AG10803 (cell line): ENCODE data around the gene XRRA1.

Experiments
- DNase-seq: peaks from one replicate; pipeline ENCODE4 v3.0.0; 2010; ENCODE audit warnings: low read depth
- H3K4me3 ChIP-seq: 2 replicates; pipeline ENCODE4 v1.5.1; 2011; ENCODE audit warnings: mild to moderate bottlenecking, low read length, control low read depth
- TF ChIP-seq, protein P1 (sequence below): conservative IDR thresholded peaks from 2 replicates; pipeline ENCODE4 v1.5.1; 2011; ENCODE audit warnings: mild to moderate bottlenecking, low read length, control low read depth, inconsistent platforms

Gene XRRA1

GRCh38 chr11:74847395-74847794 is 101.5 kb downstream of the XRRA1 start:
- TF ChIP-seq, protein P1, sequence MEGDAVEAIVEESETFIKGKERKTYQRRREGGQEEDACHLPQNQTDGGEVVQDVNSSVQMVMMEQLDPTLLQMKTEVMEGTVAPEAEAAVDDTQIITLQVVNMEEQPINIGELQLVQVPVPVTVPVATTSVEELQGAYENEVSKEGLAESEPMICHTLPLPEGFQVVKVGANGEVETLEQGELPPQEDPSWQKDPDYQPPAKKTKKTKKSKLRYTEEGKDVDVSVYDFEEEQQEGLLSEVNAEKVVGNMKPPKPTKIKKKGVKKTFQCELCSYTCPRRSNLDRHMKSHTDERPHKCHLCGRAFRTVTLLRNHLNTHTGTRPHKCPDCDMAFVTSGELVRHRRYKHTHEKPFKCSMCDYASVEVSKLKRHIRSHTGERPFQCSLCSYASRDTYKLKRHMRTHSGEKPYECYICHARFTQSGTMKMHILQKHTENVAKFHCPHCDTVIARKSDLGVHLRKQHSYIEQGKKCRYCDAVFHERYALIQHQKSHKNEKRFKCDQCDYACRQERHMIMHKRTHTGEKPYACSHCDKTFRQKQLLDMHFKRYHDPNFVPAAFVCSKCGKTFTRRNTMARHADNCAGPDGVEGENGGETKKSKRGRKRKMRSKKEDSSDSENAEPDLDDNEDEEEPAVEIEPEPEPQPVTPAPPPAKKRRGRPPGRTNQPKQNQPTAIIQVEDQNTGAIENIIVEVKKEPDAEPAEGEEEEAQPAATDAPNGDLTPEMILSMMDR: no peak
- no peak overlapping the region for H3K4me3 ChIP-seq
- no peak for DNase-seq

DNA sequence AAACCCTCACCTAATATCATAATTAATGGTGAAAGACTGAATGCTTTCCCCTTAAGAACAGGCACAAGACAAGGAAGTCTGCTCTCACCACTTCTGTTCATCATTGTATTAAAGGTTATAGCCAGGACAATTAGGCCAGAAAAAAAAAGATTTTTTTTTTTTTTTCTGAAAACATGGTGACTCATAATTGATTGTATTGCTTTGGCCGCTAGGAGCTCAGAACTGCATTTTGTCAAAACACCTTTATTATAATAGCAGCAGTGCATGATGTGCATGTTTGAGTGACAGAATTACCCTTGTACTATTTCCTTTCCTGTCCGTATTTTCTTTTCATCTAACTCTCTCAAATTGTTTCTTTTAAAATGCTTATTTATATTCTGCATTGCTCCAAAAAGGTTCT is 102.1 kb downstream of the XRRA1 start:
- TF ChIP-seq, protein P1: no peak; the same call in 1 of the 2 replicates
- H3K4me3 ChIP-seq: no peak overlapping the region

GRCh38 chr11:74845978-74846517 is 102.8 kb downstream of the XRRA1 start:
- H3K4me3 ChIP-seq: no peak overlapping the region
- no peak for DNase-seq
- TF ChIP-seq, protein P1: no peak

More for the DNA sequence above, 102.1 kb downstream of the XRRA1 start:
- DNase-seq: no peak

- DNase-seq: no peak
- TF ChIP-seq, protein P1: no peak
Observed at GRCh38 chr11:74844865-74845264, 104.0 kb downstream of the XRRA1 start.

DNA sequence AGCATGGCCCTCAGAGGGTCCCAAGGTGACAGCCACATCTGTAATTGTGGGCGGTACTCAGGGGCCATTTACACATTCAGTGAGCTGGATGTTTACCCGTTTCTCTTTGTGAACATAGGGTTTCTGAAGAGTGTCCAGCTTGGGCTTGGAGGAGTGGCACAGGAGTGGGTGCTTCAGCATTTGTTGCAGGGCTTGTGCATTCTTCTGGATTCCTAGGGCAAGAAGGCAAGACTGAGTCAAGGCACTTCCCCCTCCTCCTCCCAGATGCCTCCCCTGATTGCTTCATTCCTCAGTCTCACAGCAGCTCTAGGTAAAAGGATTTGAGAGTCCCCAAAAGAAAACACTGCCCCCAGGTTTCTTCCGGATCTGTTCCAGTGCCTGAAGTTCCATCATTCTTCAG is 104.8 kb downstream of the XRRA1 start:
- TF ChIP-seq, protein P1: no peak
- no peak for DNase-seq
- no peak overlapping the region for H3K4me3 ChIP-seq

More at GRCh38 chr11:74844865-74845264, 104.0 kb downstream of the XRRA1 start:
- no peak overlapping the region for H3K4me3 ChIP-seq

DNA sequence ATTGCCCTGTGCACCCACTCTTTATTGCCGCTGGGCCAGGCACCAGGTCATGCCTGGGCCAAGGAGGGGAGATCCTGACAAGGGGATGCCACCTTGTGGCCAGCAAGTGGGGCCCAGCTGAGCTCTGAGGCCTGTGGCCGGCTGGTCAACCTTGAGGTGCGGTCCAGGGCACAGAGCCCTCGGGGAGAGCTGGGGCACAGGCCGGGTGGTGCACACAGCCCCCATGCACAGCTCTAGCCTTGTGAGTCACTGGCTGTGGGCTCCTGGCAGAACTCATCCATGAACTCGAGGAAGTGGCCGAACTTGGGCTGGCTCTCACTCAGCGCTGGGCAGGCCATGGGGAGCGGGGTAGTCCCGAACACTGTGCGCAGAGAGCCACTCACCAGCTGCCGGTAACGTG is 105.9 kb downstream of the XRRA1 start:
- TF ChIP-seq, protein P1: no peak
- H3K4me3 ChIP-seq: no peak overlapping the region
- DNase-seq: no peak

- no peak overlapping the region for H3K4me3 ChIP-seq
- no peak for DNase-seq
- TF ChIP-seq, protein P1: no peak
Observed at GRCh38 chr11:74840486-74840885, 108.4 kb downstream of the XRRA1 start.
